Measurements from ENCODE around the gene CD4. TPM values are rescaled to one million over a fixed set of nuclear protein-coding genes. Genes with fewer than 3 reads are reported as not detected.

Gene CD4
- total and polyA plus RNA-seq, 2 donors (not counting 1 experiment from before 2014, with no cell fraction given): 27.2 to 152 TPM

GRCh38 chr12:6796576-6796975, 7.2 kb downstream of the CD4 start:
- Histone ChIP-seq H3K27ac (ENCODE audit: insufficient read depth, low read length) (no peak overlapping the region), H3K79me2 (ENCODE audit: control insufficient read depth, insufficient read depth, low read length) (peaks cover 10% of the 10 kb centered on the region), H3K4me3 (replicated peaks in 1 of 4; ENCODE audit: control extremely low read depth in 1 of 4, insufficient read depth in 1 of 4, low read depth in 3 of 4, low read length in 4 of 4) (no peak overlapping the region), H4K20me1 (ENCODE audit: control insufficient read depth, extremely low read depth, insufficient read depth, low read length) (no peaks in the 10 kb centered on the region), H3K36me3 (ENCODE audit: control insufficient read depth, insufficient read depth, low read length) (peaks cover 3% of the 10 kb centered on the region), H3K4me1 (ENCODE audit: control insufficient read depth, extremely low read depth, insufficient read depth, low read length) (peaks cover 3% of the 10 kb centered on the region), H3K9me3 (ENCODE audit: control insufficient read depth, insufficient read depth, low read depth, low read length) (no peaks in the 10 kb centered on the region), H2AFZ (ENCODE audit: low read length) (no peak overlapping the region), H3K27me3 (ENCODE audit: control insufficient read depth, insufficient read depth, low read length) (no peaks in the 10 kb centered on the region), H3K9ac (ENCODE audit: insufficient read depth, low read length) (no peak overlapping the region), H3K4me2 (ENCODE audit: extremely low read depth, insufficient read depth, low read length) (no peak overlapping the region)
- TF ChIP-seq CTCF (conservative IDR thresholded peaks at IDR 0.05 in 1 of 2, IDR thresholded peaks at IDR 0.05 in 1 of 2; ENCODE audit: low read depth in 1 of 2, low read length in 2 of 2): no peak
- TF ChIP-seq EZH2 (IDR thresholded peaks at IDR 0.05; ENCODE audit: low read length, missing control alignments): no peak
- DNase-seq (ENCODE audit: low read depth in 2 of 2): no peak

- Histone ChIP-seq H3K27me3 (ENCODE audit: control insufficient read depth, insufficient read depth, low read length) (no peaks in the 10 kb centered on the region), H3K9ac (ENCODE audit: insufficient read depth, low read length) (no peak overlapping the region), H2AFZ (ENCODE audit: low read length) (no peak overlapping the region), H3K4me2 (ENCODE audit: extremely low read depth, insufficient read depth, low read length) (no peak overlapping the region), H3K9me3 (ENCODE audit: control insufficient read depth, insufficient read depth, low read depth, low read length) (no peaks in the 10 kb centered on the region), H4K20me1 (ENCODE audit: control insufficient read depth, extremely low read depth, insufficient read depth, low read length) (no peaks in the 10 kb centered on the region), H3K36me3 (ENCODE audit: control insufficient read depth, insufficient read depth, low read length) (peaks cover 1% of the 10 kb centered on the region), H3K27ac (ENCODE audit: insufficient read depth, low read length) (no peak overlapping the region), H3K79me2 (ENCODE audit: control insufficient read depth, insufficient read depth, low read length) (peaks cover 2% of the 10 kb centered on the region), H3K4me3 (replicated peaks in 1 of 4; ENCODE audit: control extremely low read depth in 1 of 4, insufficient read depth in 1 of 4, low read depth in 3 of 4, low read length in 4 of 4) (no peak overlapping the region), H3K4me1 (ENCODE audit: control insufficient read depth, extremely low read depth, insufficient read depth, low read length) (no peaks in the 10 kb centered on the region)
- TF ChIP-seq CTCF (conservative IDR thresholded peaks at IDR 0.05 in 1 of 2, IDR thresholded peaks at IDR 0.05 in 1 of 2; ENCODE audit: low read depth in 1 of 2, low read length in 2 of 2) (no peak), EZH2 (IDR thresholded peaks at IDR 0.05; ENCODE audit: low read length, missing control alignments) (no peak)
- DNase-seq (ENCODE audit: low read depth in 2 of 2): no peak
Measured at GRCh38 chr12:6799147-6799546, 9.8 kb downstream of the CD4 start.

GRCh38 chr12:6807170-6807569, 17.8 kb downstream of the CD4 start:
- Histone ChIP-seq H4K20me1 (ENCODE audit: control insufficient read depth, extremely low read depth, insufficient read depth, low read length) (no peaks in the 10 kb centered on the region), H3K27ac (ENCODE audit: insufficient read depth, low read length) (no peak overlapping the region), H3K27me3 (ENCODE audit: control insufficient read depth, insufficient read depth, low read length) (no peaks in the 10 kb centered on the region), H2AFZ (ENCODE audit: low read length) (no peak overlapping the region), H3K4me1 (ENCODE audit: control insufficient read depth, extremely low read depth, insufficient read depth, low read length) (no peaks in the 10 kb centered on the region), H3K9me3 (ENCODE audit: control insufficient read depth, insufficient read depth, low read depth, low read length) (no peaks in the 10 kb centered on the region), H3K4me3 (replicated peaks in 1 of 4; ENCODE audit: control extremely low read depth in 1 of 4, insufficient read depth in 1 of 4, low read depth in 3 of 4, low read length in 4 of 4) (no peak overlapping the region), H3K9ac (ENCODE audit: insufficient read depth, low read length) (no peak overlapping the region), H3K79me2 (ENCODE audit: control insufficient read depth, insufficient read depth, low read length) (no peaks in the 10 kb centered on the region), H3K36me3 (ENCODE audit: control insufficient read depth, insufficient read depth, low read length) (no peaks in the 10 kb centered on the region), H3K4me2 (ENCODE audit: extremely low read depth, insufficient read depth, low read length) (no peak overlapping the region)
- no peak for DNase-seq (ENCODE audit: low read depth in 2 of 2)
- TF ChIP-seq CTCF (conservative IDR thresholded peaks at IDR 0.05 in 1 of 2, IDR thresholded peaks at IDR 0.05 in 1 of 2; ENCODE audit: low read depth in 1 of 2, low read length in 2 of 2) (no peak), EZH2 (IDR thresholded peaks at IDR 0.05; ENCODE audit: low read length, missing control alignments) (no peak)

Measured in fibroblast of lung (primary cell).